Transverse colon (tissue), 4 donors: ENCODE results near the gene CCT6B. TPM values are rescaled to one million over a fixed set of nuclear protein-coding genes. Genes with fewer than 3 reads are reported as not detected.

Experiments used
- DNase-seq: peaks from one replicate; pipeline ENCODE4 v3.0.0-alpha.2; 2019
- H3K27ac ChIP-seq, 4 donors: fragments of 200-600 bp; sonication (generic); 2 replicates each; pipeline ENCODE4 v1.5.1; 2016 to 2018; ENCODE audit warnings: inconsistent platforms in 4 of 4
- H3K27me3 ChIP-seq: fragments of 200-600 bp; sonication (generic); 2 replicates; pipeline ENCODE4 v1.5.1; 2017; ENCODE audit warnings: inconsistent platforms
- H3K36me3 ChIP-seq, 4 donors: fragments of 200-600 bp; sonication (generic); 2 replicates each; pipeline ENCODE4 v1.5.1; 2017 to 2019; ENCODE audit warnings: inconsistent platforms in 4 of 4
- H3K4me1 ChIP-seq, 4 donors: fragments of 200-600 bp; sonication (generic); 2 replicates each; pipeline ENCODE4 v1.5.1; 2017 to 2020; ENCODE audit warnings: inconsistent platforms in 4 of 4
- H3K4me3 ChIP-seq, 4 donors: fragments of 200-600 bp; sonication (generic); 1 replicate in 1 of 4; 2 replicates in 3 of 4; pipeline versions ENCODE4 v1.5.1 to v1.6.1; 2017 to 2019; ENCODE audit warnings: inconsistent platforms in 4 of 4
- H3K9me3 ChIP-seq, 2 donors: fragments of 200-600 bp; sonication (generic); 2 replicates each; pipeline ENCODE4 v1.5.1; 2017 to 2019; ENCODE audit warnings: inconsistent platforms in 2 of 2
- CTCF ChIP-seq, 5 experiments: fragments of 200-600 bp in 3 of 5; fragments of 450-650 bp in 2 of 5; sonication (generic) in 3 of 5; IDR thresholded peaks; 1 replicate in 2 of 5; 2 replicates in 3 of 5; pipeline ENCODE4 v1.5.1; 2016 to 2017; ENCODE audit warnings: antibody characterized with exemption in 5 of 5, inconsistent platforms in 3 of 5, mild to moderate bottlenecking in 2 of 5, moderate library complexity in 1 of 5
- EP300 ChIP-seq: sonication (generic); formaldehyde crosslinking; IDR thresholded peaks from one replicate; pipeline ENCODE4 v1.6.1; 2017; ENCODE audit warnings: antibody characterized with exemption, low read depth
- POLR2A ChIP-seq: fragments of 450-650 bp; IDR thresholded peaks from one replicate; pipeline ENCODE4 v1.6.1; 2016; ENCODE audit warnings: antibody characterized with exemption, mild to moderate bottlenecking, moderate library complexity
- POLR2AphosphoS5 ChIP-seq, 3 donors: sonication (generic); formaldehyde crosslinking; IDR thresholded peaks; one replicate each; pipeline ENCODE4 v1.6.1; 2016; ENCODE audit warnings: antibody characterized with exemption in 3 of 3
- WGBS, 2 donors: methylation state at CpG; one replicate each; pipeline ENCODE4 v1.1.5; 2018; ENCODE audit warnings: low coverage in 1 of 2; 5-methylcytosine and 5-hydroxymethylcytosine counted together
- in situ Hi-C, 4 donors: fragments of 200-750 bp; cut with MboI; loops; one replicate each; pipeline versions ENCODE4 v1.15.0 to v1.15.1; 2017; ENCODE audit warnings: low sequenced_read_pairs in 3 of 4, low pct_ligation_motif_present in 1 of 4, low pct_unique_long_range_greater_than_20kb in 1 of 4
- intact Hi-C: fragments of 100-400 bp; cut with DNase I; formaldehyde crosslinking; loops from one replicate; pipeline ENCODE4 v1.15.1; 2023; ENCODE audit warnings: low total_unique reads
- total RNA-seq, 4 donors: library from RNA; depleted of rRNA; stranded (reverse); fragments of >200 nt; gene quantifications; one replicate each; pipeline ENCODE4 v1.1.0, GENCODE V29; 2016

The CCT6B gene
- total RNA-seq, 4 donors from 2014 or later = 0.96 to 1.9 TPM; not detected in 2

- Histone ChIP-seq H3K4me1 (no peaks in the 10 kb centered on the region), H3K36me3 (no peaks in the 10 kb centered on the region), H3K27ac (no peak overlapping the region), H3K27me3 (peaks cover 6% of the 10 kb centered on the region), H3K4me3 (no peak overlapping the region), H3K9me3 (no peaks in the 10 kb centered on the region)
- in situ Hi-C loops (no loop called here), intact Hi-C loops (no loop called here)
- WGBS, 2 donors = 29 to 37% methylated on average over 2 to 4 of the region's 4 CpGs
- TF ChIP-seq POLR2A = no peak
- no peak for TF ChIP-seq POLR2AphosphoS5 (IDR thresholded peaks at IDR 0.05)
- no peak for TF ChIP-seq EP300
- no peak for TF ChIP-seq CTCF (IDR thresholded peaks at IDR 0.05)
- no peak for DNase-seq
These were observed 58.3 kb downstream of the CCT6B start for GRCh38 chr17:34902831-34903547.

DNA sequence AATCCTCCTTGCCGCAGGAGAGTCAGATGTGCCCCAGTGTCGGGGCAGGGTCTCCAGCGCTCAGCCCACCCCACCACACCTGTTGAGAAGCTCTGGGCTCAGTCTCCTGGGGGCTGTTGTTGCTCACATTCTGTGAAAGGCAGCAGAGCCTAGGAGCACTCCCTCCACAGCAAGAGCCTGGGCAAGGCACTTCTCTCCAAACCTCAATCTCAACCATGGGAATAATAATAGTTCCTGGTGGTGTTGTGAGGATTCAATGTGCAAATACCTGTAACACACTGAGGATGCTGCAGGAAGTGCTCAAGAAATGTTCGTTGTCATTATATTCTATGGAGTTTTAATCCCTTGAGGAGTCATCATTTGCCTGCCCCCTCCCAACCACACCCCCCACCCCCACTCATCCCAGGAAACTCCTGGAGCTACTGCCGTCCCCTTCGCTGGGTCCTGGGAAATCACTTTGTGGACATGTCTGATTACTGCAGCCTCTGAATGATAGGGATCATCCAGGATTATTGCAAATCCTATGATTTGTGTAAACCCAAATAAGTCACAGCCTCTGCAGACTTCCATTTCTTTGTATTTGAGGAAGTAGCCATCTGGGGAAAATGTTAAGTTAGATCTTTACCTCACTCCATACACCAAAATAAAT lies 61.5 kb downstream of the CCT6B start:
- in situ Hi-C loops = no loop called here
- 42 to 71% methylated on average over 2 to 6 of the region's 6 CpGs for WGBS, 2 donors
- Histone ChIP-seq H3K36me3 (no peaks in the 10 kb centered on the region), H3K27ac (no peak overlapping the region), H3K27me3 (peaks cover 20% of the 10 kb centered on the region), H3K4me3 (no peak overlapping the region), H3K4me1 (no peaks in the 10 kb centered on the region), H3K9me3 (no peaks in the 10 kb centered on the region)
- TF ChIP-seq EP300 (no peak), POLR2A (no peak), POLR2AphosphoS5 (IDR thresholded peaks at IDR 0.05) (no peak), CTCF (IDR thresholded peaks at IDR 0.05) (no peak)
- intact Hi-C loops = no loop called here
- DNase-seq = no peak

GRCh38 chr17:34895383-34895782 lies 65.9 kb downstream of the CCT6B start:
- Histone ChIP-seq H3K27ac (no peak overlapping the region), H3K9me3 (no peaks in the 10 kb centered on the region), H3K4me3 (no peak overlapping the region), H3K27me3 (peaks cover 39% of the 10 kb centered on the region), H3K4me1 (no peaks in the 10 kb centered on the region), H3K36me3 (no peaks in the 10 kb centered on the region)
- no peak for TF ChIP-seq POLR2A
- TF ChIP-seq POLR2AphosphoS5 (IDR thresholded peaks at IDR 0.05) = no peak
- TF ChIP-seq EP300 = no peak
- no peak for TF ChIP-seq CTCF (IDR thresholded peaks at IDR 0.05)
- WGBS, 2 donors = 33% methylated on average over 4 of the region's 5 CpGs; no CpG with 5 or more reads in 1 of the 2 donors
- no peak for DNase-seq
- in situ Hi-C loops (no loop called here), intact Hi-C loops (no loop called here)

DNA sequence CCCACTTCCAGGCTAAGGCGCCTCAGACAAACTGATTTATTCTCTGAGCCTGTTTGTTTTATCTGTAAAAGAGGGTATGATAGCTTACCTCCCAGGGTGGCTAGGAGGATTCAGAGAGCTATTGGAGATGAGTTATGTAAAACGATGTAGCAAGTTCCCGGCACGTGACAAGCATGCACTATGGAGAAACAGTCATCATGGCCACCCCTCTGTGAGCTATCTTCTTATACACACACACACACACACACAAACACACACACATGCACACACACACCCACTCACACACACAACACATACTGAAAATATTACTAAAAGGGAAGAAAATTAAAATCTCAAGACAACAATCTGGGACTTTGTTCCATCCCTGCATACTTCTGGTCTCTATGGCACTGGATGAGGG lies 66.3 kb downstream of the CCT6B start:
- intact Hi-C loops = no loop called here
- in situ Hi-C loops = no loop called here
- Histone ChIP-seq H3K9me3 (no peaks in the 10 kb centered on the region), H3K4me1 (no peaks in the 10 kb centered on the region), H3K27me3 (peaks cover 39% of the 10 kb centered on the region), H3K4me3 (no peak overlapping the region), H3K27ac (no peak overlapping the region), H3K36me3 (no peaks in the 10 kb centered on the region)
- DNase-seq = no peak
- WGBS, 2 donors = 83 to 89% methylated on average over 4 of the region's 4 CpGs
- no peak for TF ChIP-seq POLR2A
- no peak for TF ChIP-seq CTCF (IDR thresholded peaks at IDR 0.05)
